Transverse colon (tissue), 4 donors: ENCODE data around the gene SLC22A14. TPM values are rescaled to one million over a fixed set of nuclear protein-coding genes. Genes with fewer than 3 reads are reported as not detected.
"Not testable (repeated sequence)": the region's sequence is repeated elsewhere in the genome, so short reads cannot be mapped to it uniquely, and the experiment has no call there.

Experiments
- DNase-seq: peaks from one replicate; pipeline ENCODE4 v3.0.0-alpha.2; 2019
- H3K27ac ChIP-seq, 4 donors: fragments of 200-600 bp; sonication (generic); 2 replicates each; pipeline ENCODE4 v1.5.1; 2016 to 2018; ENCODE audit warnings: inconsistent platforms in 4 of 4
- H3K27me3 ChIP-seq: fragments of 200-600 bp; sonication (generic); 2 replicates; pipeline ENCODE4 v1.5.1; 2017; ENCODE audit warnings: inconsistent platforms
- H3K36me3 ChIP-seq, 4 donors: fragments of 200-600 bp; sonication (generic); 2 replicates each; pipeline ENCODE4 v1.5.1; 2017 to 2019; ENCODE audit warnings: inconsistent platforms in 4 of 4
- H3K4me1 ChIP-seq, 4 donors: fragments of 200-600 bp; sonication (generic); 2 replicates each; pipeline ENCODE4 v1.5.1; 2017 to 2020; ENCODE audit warnings: inconsistent platforms in 4 of 4
- H3K4me3 ChIP-seq, 4 donors: fragments of 200-600 bp; sonication (generic); 1 replicate in 1 of 4; 2 replicates in 3 of 4; pipeline versions ENCODE4 v1.5.1 to v1.6.1; 2017 to 2019; ENCODE audit warnings: inconsistent platforms in 4 of 4
- H3K9me3 ChIP-seq, 2 donors: fragments of 200-600 bp; sonication (generic); 2 replicates each; pipeline ENCODE4 v1.5.1; 2017 to 2019; ENCODE audit warnings: inconsistent platforms in 2 of 2
- CTCF ChIP-seq, 5 experiments: fragments of 200-600 bp in 3 of 5; fragments of 450-650 bp in 2 of 5; sonication (generic) in 3 of 5; IDR thresholded peaks; 1 replicate in 2 of 5; 2 replicates in 3 of 5; pipeline ENCODE4 v1.5.1; 2016 to 2017; ENCODE audit warnings: antibody characterized with exemption in 5 of 5, inconsistent platforms in 3 of 5, mild to moderate bottlenecking in 2 of 5, moderate library complexity in 1 of 5
- EP300 ChIP-seq: sonication (generic); formaldehyde crosslinking; IDR thresholded peaks from one replicate; pipeline ENCODE4 v1.6.1; 2017; ENCODE audit warnings: antibody characterized with exemption, low read depth
- POLR2A ChIP-seq: fragments of 450-650 bp; IDR thresholded peaks from one replicate; pipeline ENCODE4 v1.6.1; 2016; ENCODE audit warnings: antibody characterized with exemption, mild to moderate bottlenecking, moderate library complexity
- POLR2AphosphoS5 ChIP-seq, 3 donors: sonication (generic); formaldehyde crosslinking; IDR thresholded peaks; one replicate each; pipeline ENCODE4 v1.6.1; 2016; ENCODE audit warnings: antibody characterized with exemption in 3 of 3
- WGBS, 2 donors: methylation state at CpG; one replicate each; pipeline ENCODE4 v1.1.5; 2018; ENCODE audit warnings: low coverage in 1 of 2; 5-methylcytosine and 5-hydroxymethylcytosine counted together
- in situ Hi-C, 4 donors: fragments of 200-750 bp; cut with MboI; loops; one replicate each; pipeline versions ENCODE4 v1.15.0 to v1.15.1; 2017; ENCODE audit warnings: low sequenced_read_pairs in 3 of 4, low pct_ligation_motif_present in 1 of 4, low pct_unique_long_range_greater_than_20kb in 1 of 4
- intact Hi-C: fragments of 100-400 bp; cut with DNase I; formaldehyde crosslinking; loops from one replicate; pipeline ENCODE4 v1.15.1; 2023; ENCODE audit warnings: low total_unique reads
- total RNA-seq, 4 donors: library from RNA; depleted of rRNA; stranded (reverse); fragments of >200 nt; gene quantifications; one replicate each; pipeline ENCODE4 v1.1.0, GENCODE V29; 2016

The SLC22A14 gene
- total RNA-seq = under 1 TPM in 1 of 4 donors, not detected in 3; 0.48 TPM

- in situ Hi-C loops = no loop called here
- no peak within 1 kb of the TSS for H3K27ac ChIP-seq
- no peak for DNase-seq
- no peak within 1 kb of the TSS for H3K4me3 ChIP-seq
- no peaks in the 10 kb centered on the region for H3K36me3 ChIP-seq
- H3K27me3 ChIP-seq = no peaks in the 10 kb centered on the region
- TF ChIP-seq EP300 (no peak), POLR2AphosphoS5 (IDR thresholded peaks at IDR 0.05) (no peak), CTCF (IDR thresholded peaks at IDR 0.05) (no peak), POLR2A (no peak)
- H3K9me3 ChIP-seq = no peaks in the 10 kb centered on the region
- H3K4me1 ChIP-seq = no peaks in the 10 kb centered on the region
- WGBS, 2 donors = 67 to 85% methylated on average over 5 of the region's 14 CpGs
- intact Hi-C loops = no loop called here
Observed at GRCh38 chr3:38281895-38282686, at the start of gene SLC22A14. TSS of gene SLC22A14 (plus strand) at chr3:38282294. CDS start at chr3:38306027, 23,733 bp downstream.

- Histone ChIP-seq H3K27ac (no peak overlapping the region), H3K36me3 (peaks cover 0 to 42% (median 7%) of the 10 kb centered on the region in 4 donors), H3K4me3 (no peak overlapping the region), H3K4me1 (no peaks in the 10 kb centered on the region), H3K9me3 (no peaks in the 10 kb centered on the region), H3K27me3 (no peaks in the 10 kb centered on the region)
- intact Hi-C loops = no loop called here
- in situ Hi-C loops = no loop called here
- no peak for TF ChIP-seq POLR2A
- no peak for TF ChIP-seq CTCF (IDR thresholded peaks at IDR 0.05)
- no peak for TF ChIP-seq EP300
- TF ChIP-seq POLR2AphosphoS5 (IDR thresholded peaks at IDR 0.05) = no peak
- DNase-seq = no peak
- WGBS, 2 donors = 89 to 91% methylated on average over 2 of the region's 2 CpGs
Observed at GRCh38 chr3:38232701-38233100, 49.4 kb upstream of the SLC22A14 start.

GRCh38 chr3:38235466-38235865, 46.6 kb upstream of the SLC22A14 start:
- in situ Hi-C loops = no loop called here
- intact Hi-C loops = no loop called here
- TF ChIP-seq POLR2A (no peak), POLR2AphosphoS5 (IDR thresholded peaks at IDR 0.05) (no peak), EP300 (no peak), CTCF (IDR thresholded peaks at IDR 0.05) (no peak)

GRCh38 chr3:38238416-38239008, 43.6 kb upstream of the SLC22A14 start:
- H3K27ac ChIP-seq = no peak overlapping the region
- no peaks in the 10 kb centered on the region for H3K9me3 ChIP-seq
- H3K27me3 ChIP-seq = no peaks in the 10 kb centered on the region
- no peak overlapping the region for H3K4me3 ChIP-seq
- WGBS, 2 donors = 94 to 96% methylated on average over 2 of the region's 2 CpGs
- H3K4me1 ChIP-seq = no peaks in the 10 kb centered on the region
- DNase-seq = no peak
- in situ Hi-C loops = no loop called here
- H3K36me3 ChIP-seq = peaks cover 0 to 40% (median 6%) of the 10 kb centered on the region in 4 donors
- intact Hi-C loops = no loop called here
- TF ChIP-seq CTCF (IDR thresholded peaks at IDR 0.05) (no peak), EP300 (no peak), POLR2A (no peak), POLR2AphosphoS5 (IDR thresholded peaks at IDR 0.05) (no peak)

More at GRCh38 chr3:38235466-38235865, 46.6 kb upstream of the SLC22A14 start:
- H3K27ac ChIP-seq = no peak overlapping the region
- H3K4me3 ChIP-seq = no peak overlapping the region
- H3K36me3 ChIP-seq = peaks cover 0 to 44% (median 7%) of the 10 kb centered on the region in 4 donors
- no peaks in the 10 kb centered on the region for H3K9me3 ChIP-seq
- no peaks in the 10 kb centered on the region for H3K27me3 ChIP-seq
- no peak for DNase-seq
- H3K4me1 ChIP-seq = no peaks in the 10 kb centered on the region

GRCh38 chr3:38242812-38243211, 39.3 kb upstream of the SLC22A14 start:
- peaks cover 0 to 27% (median 12%) of the 10 kb centered on the region in 4 donors for H3K36me3 ChIP-seq
- H3K4me1 ChIP-seq, H3K9me3 ChIP-seq, H3K27ac ChIP-seq, in situ Hi-C loops, H3K4me3 ChIP-seq, H3K27me3 ChIP-seq, DNase-seq: not testable (repeated sequence)
- intact Hi-C loops = loop anchor here (10.0 kb wide), 1 partner anchor 578 kb away; no protein-coding TSS in a partner anchor
- WGBS, 2 donors = 98 to 99% methylated on average over 4 of the region's 4 CpGs
